Loucy (cell line): ENCODE data around the gene DSG2.

ENCODE experiments used
- H2AFZ ChIP-seq: fragments of 200-600 bp; sonication (generic); 2 replicates; pipeline ENCODE4 v1.6.0; 2016; ENCODE audit warnings: antibody characterized with exemption, mild to moderate bottlenecking, low read length, moderate library complexity
- H3F3A ChIP-seq: fragments of 200-600 bp; 2 replicates; pipeline ENCODE4 v1.6.0; 2016; ENCODE audit warnings: antibody characterized with exemption, low read depth, mild to moderate bottlenecking
- H3K27me3 ChIP-seq: fragments of 200-600 bp; sonication (generic); 2 replicates; pipeline ENCODE4 v1.6.1; 2014; ENCODE audit warnings: low read length, mild to moderate bottlenecking; ENCODE audit not compliant: insufficient read depth, poor library complexity, severe bottlenecking
- H3K36me3 ChIP-seq: fragments of 200-600 bp; sonication (generic); 2 replicates; pipeline ENCODE4 v1.6.1; 2016; ENCODE audit warnings: low read length; ENCODE audit not compliant: insufficient read depth
- H3K4me1 ChIP-seq: fragments of 200-600 bp; sonication (generic); 2 replicates; pipeline ENCODE4 v1.5.1; 2014; ENCODE audit warnings: low read length, mild to moderate bottlenecking; ENCODE audit not compliant: insufficient read depth, poor library complexity, severe bottlenecking
- H3K4me2 ChIP-seq: fragments of 200-600 bp; sonication (generic); 2 replicates; pipeline ENCODE4 v1.6.0; 2014; ENCODE audit warnings: antibody characterized with exemption, low read length, low read depth, mild to moderate bottlenecking; ENCODE audit not compliant: poor library complexity, severe bottlenecking
- H3K4me3 ChIP-seq: fragments of 200-600 bp; sonication (generic); 2 replicates; pipeline ENCODE4 v1.5.1; 2014; ENCODE audit warnings: low read length, mild to moderate bottlenecking, mixed read lengths; ENCODE audit not compliant: poor library complexity, severe bottlenecking
- H3K79me2 ChIP-seq: fragments of 200-600 bp; sonication (generic); 2 replicates; pipeline ENCODE4 v1.6.1; 2014; ENCODE audit warnings: low read length; ENCODE audit not compliant: insufficient read depth
- H3K9ac ChIP-seq: fragments of 200-600 bp; sonication (generic); 2 replicates; pipeline ENCODE4 v1.6.0; 2014; ENCODE audit warnings: mild to moderate bottlenecking, low read depth, low read length, moderate library complexity; ENCODE audit not compliant: poor library complexity, severe bottlenecking
- H3K9me2 ChIP-seq: fragments of 200-600 bp; sonication (generic); replicated peaks from 2 replicates; pipeline ENCODE4 v1.6.1; 2016; ENCODE audit warnings: low read depth, low read length, mixed read lengths
- H3K9me3 ChIP-seq: fragments of 200-600 bp; sonication (generic); 2 replicates; pipeline ENCODE4 v1.6.1; 2014; ENCODE audit warnings: mild to moderate bottlenecking, antibody characterized with exemption, low read length, low read depth; ENCODE audit not compliant: insufficient read depth
- H4K20me1 ChIP-seq: fragments of 200-600 bp; sonication (generic); 2 replicates; pipeline ENCODE4 v1.6.0; 2014; ENCODE audit warnings: antibody characterized with exemption, low read length, mild to moderate bottlenecking; ENCODE audit not compliant: insufficient read depth, poor library complexity, severe bottlenecking
- EZH2phosphoT487 ChIP-seq: fragments of 200-600 bp; IDR thresholded peaks from 2 replicates; pipeline ENCODE4 v1.6.1; 2018; ENCODE audit warnings: antibody characterized with exemption, mild to moderate bottlenecking, moderate library complexity, borderline replicate concordance
- TF ChIP-seq, protein P1 (sequence below): fragments of 200-600 bp; sonication (generic); conservative IDR thresholded peaks from 2 replicates; pipeline ENCODE4 v1.5.1; 2014; ENCODE audit warnings: mild to moderate bottlenecking, antibody characterized with exemption, low read length

Gene DSG2

DNA sequence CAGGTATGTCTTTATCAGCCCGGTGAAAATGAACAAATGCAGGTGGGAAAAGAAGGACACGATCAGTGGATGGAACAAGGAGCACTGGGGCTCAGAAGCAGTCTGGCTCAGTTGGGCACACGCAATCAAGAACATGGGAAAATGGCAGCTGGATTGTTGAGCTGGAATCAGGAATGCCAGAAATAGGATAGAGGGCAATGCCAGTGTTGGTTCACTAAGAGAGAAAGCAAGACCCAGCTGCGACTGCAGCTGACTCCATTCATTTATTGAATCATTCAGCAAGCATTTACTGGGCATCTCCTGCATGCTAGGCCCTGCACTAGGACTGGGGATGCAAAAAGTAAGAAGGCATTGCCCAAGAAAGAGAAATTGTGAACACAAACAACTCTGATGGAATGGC, 80.1 kb downstream of the DSG2 start:
- no peaks in the 10 kb centered on the region for H3K36me3 ChIP-seq
- no peaks in the 10 kb centered on the region for H3F3A ChIP-seq
- H3K4me1 ChIP-seq = peaks cover 9% of the 10 kb centered on the region
- H3K9me3 ChIP-seq = no peaks in the 10 kb centered on the region
- no peaks in the 10 kb centered on the region for H3K9me2 ChIP-seq
- no peaks in the 10 kb centered on the region for H3K27me3 ChIP-seq
- H3K79me2 ChIP-seq = no peaks in the 10 kb centered on the region
- H3K9ac ChIP-seq = no peak overlapping the region
- no peak overlapping the region for H3K4me3 ChIP-seq
- no peak for TF ChIP-seq EZH2phosphoT487
- TF ChIP-seq, protein P1, sequence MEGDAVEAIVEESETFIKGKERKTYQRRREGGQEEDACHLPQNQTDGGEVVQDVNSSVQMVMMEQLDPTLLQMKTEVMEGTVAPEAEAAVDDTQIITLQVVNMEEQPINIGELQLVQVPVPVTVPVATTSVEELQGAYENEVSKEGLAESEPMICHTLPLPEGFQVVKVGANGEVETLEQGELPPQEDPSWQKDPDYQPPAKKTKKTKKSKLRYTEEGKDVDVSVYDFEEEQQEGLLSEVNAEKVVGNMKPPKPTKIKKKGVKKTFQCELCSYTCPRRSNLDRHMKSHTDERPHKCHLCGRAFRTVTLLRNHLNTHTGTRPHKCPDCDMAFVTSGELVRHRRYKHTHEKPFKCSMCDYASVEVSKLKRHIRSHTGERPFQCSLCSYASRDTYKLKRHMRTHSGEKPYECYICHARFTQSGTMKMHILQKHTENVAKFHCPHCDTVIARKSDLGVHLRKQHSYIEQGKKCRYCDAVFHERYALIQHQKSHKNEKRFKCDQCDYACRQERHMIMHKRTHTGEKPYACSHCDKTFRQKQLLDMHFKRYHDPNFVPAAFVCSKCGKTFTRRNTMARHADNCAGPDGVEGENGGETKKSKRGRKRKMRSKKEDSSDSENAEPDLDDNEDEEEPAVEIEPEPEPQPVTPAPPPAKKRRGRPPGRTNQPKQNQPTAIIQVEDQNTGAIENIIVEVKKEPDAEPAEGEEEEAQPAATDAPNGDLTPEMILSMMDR = no peak
- no peaks in the 10 kb centered on the region for H4K20me1 ChIP-seq
- H3K4me2 ChIP-seq = no peak overlapping the region
- no peak overlapping the region for H2AFZ ChIP-seq

DNA sequence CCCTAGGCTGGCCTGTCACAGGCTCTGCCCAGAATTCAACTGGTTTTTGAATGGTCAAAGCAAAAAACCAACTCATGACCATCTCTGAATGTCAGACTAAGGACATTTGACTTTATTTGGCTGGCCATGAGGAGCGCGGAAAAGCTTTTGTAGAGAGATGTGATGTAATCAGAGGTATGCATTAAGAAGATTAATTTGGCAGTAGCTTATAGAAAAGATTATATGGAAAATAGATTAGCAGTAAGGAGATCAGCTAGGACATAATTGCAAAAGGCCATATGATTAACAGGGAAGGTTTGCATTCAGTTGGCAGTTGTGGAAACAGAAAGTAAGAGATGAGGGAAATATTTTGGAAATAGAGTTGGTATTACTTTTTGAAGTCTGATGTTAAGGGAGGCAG, 81.4 kb downstream of the DSG2 start:
- no peaks in the 10 kb centered on the region for H3K79me2 ChIP-seq

DNA sequence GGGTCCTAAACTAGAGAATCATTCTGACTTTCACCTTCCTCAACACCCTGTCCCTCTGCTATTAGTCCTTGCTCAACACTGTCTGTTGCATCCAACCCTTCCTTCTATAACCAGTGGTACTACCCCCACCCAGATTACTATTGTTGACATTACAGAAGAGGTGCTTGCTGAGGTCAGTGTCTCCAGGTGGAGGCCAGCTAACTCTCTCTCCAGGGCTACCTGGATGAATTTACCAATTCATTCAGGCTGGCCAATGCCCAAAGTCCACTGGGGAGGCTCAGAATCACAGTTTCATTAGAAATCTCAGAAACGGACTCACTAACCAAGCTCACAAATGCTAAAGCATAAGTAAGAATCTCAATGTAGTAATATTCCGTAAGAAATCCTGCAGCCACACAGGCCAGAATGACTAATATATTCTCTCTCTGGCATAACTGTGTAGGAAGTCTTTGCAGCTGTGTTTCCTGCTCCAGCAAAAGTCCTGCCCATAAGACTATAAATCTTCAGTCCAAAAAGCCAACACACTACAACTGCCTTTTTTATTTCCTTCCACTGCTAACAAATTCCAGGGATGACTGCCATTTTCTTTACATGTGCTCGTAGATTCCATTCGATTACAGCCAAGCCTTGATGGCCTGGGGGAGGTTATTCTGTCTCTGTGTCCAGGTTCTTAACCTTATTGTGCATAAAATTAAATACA, 83.7 kb downstream of the DSG2 start:
- Histone ChIP-seq H3K9ac (no peak overlapping the region), H3K4me3 (no peak overlapping the region), H3K9me2 (no peaks in the 10 kb centered on the region), H3K27me3 (no peaks in the 10 kb centered on the region), H3F3A (no peaks in the 10 kb centered on the region), H4K20me1 (no peaks in the 10 kb centered on the region), H3K79me2 (no peaks in the 10 kb centered on the region), H3K4me2 (peak overlapping the region; percentile 17), H3K9me3 (no peaks in the 10 kb centered on the region), H2AFZ (no peak overlapping the region), H3K36me3 (no peaks in the 10 kb centered on the region), H3K4me1 (peaks cover 9% of the 10 kb centered on the region)
- TF ChIP-seq, protein P1 = no peak
- TF ChIP-seq EZH2phosphoT487 = no peak

More for the DNA sequence above, 81.4 kb downstream of the DSG2 start:
- Histone ChIP-seq H3K4me3 (no peak overlapping the region), H4K20me1 (no peaks in the 10 kb centered on the region), H3K9me2 (no peaks in the 10 kb centered on the region), H3K9ac (no peak overlapping the region), H3K27me3 (no peaks in the 10 kb centered on the region), H2AFZ (no peak overlapping the region), H3K4me2 (no peak overlapping the region), H3F3A (no peaks in the 10 kb centered on the region), H3K9me3 (no peaks in the 10 kb centered on the region), H3K36me3 (no peaks in the 10 kb centered on the region), H3K4me1 (peaks cover 9% of the 10 kb centered on the region)
- TF ChIP-seq, protein P1 = no peak
- no peak for TF ChIP-seq EZH2phosphoT487
